Activated CD4-positive, alpha-beta T cell treated with anti-CD3 and anti-CD28 coated beads, Interleukin-2, amount 50 U/mL, for 16 hours (primary cell): ENCODE data around the gene ANKRD60.

Experiments
- DNase-seq: peaks from one replicate; pipeline ENCODE4 v3.0.0-alpha.2; 2020

Gene ANKRD60

DNA sequence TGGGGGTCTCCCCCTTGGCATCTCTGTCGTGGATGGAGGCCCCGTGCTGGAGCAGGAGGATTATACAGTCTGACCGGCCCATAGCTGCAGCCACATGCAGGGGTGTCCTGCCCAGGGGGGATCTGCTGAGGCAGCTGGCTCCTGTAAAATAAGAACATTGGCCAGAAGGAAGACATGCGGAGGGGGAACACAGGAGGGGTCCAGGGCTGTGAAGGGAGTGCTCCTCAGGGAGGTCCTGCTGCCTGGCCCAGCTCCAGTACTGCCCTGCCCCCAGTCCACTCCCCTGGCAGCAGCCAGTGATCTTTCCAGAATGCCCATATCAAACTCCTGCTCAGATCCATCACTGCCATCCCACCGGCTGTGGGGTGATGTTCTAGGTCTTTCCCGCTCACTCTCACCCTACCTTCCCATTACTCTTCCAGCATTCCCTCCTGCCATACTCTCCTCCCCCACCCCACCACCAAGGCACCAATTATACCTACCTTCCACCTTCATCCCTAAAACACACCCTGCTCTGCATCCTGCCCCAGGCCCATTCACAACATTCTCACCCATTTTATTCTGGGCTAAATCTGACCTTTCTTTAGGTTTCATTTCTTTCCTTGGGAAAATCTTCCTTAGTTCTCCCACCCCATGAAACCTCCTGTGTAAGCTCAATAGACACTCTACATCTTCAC lies 9.7 kb downstream of the ANKRD60 start:
- no peak for DNase-seq

DNA sequence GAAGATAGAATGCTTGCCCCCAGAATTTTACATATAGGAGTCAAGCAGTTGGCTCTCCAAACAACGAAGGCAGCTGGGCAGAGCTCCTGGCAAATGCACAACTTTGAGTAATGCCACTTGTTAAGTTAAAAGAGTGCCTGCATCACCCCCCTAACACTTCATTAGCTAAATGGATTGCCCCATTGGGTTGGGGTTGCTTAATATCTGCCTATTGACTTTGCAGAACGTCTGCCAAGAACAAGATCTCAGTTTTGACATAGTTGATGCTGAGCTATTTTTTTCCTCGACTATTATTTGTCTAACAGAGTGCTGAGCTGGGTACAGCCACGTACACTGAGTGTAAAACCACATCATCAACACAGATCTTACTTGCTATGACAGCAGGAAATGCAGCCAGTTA lies 12.1 kb downstream of the ANKRD60 start:
- DNase-seq = no peak

DNA sequence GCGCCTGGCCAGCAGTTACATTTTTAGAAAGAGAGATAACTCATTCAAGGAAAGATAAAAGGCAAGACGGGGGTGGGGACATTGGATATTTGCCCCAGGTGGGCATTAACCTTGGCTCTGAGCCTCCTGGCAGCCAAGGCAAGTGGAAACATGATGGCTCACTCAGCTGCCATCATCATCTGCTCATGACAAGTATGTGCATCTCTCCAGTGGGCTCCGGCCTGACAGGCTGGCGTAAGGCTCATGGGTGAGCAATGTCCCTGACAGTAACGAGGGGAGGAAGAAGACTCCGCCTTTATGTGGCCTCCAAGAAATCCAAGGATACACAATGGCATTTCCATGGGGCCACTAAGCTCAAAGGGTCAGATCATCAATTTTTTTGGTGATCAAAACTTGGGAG lies 13.3 kb downstream of the ANKRD60 start:
- DNase-seq = no peak

DNA sequence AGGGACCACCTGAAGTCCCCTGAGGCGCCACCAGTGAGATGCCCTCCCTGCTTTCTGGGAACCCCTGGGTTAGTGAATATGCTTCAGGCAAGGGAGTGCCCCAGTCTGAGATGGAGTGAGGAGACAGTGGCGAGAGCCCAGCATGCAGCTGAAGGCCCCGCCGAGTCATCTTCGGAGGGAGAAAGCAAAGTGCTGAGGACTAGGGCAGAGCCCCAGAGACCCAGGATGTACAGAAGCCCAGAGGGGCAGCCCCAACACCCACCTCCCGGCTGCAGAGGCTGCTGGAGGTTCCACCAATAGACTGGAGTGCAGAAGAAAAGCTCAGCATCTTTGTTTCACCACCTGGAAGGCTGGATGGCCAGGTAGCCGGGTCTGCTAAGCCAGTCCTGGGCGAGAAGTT lies 14.1 kb downstream of the ANKRD60 start:
- DNase-seq = no peak

DNA sequence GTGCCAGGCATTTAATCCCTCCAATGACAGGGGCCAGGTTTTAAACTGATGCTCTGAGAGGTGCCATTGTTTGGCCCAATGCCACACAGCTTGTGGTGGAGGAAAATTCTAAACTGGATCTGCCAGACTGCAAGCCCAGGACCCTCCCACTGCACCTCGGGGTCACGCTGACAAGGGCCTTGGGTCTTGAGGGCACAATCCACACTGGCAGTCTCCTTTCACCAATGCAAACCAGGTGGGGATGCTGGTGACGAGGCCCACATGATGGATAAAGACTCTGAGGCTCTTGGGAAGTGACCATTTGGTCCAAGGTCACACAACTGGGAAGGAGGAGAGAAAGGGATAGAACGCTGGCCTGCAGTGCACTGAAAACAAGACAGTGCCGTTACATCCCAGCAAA lies 14.7 kb downstream of the ANKRD60 start:
- no peak for DNase-seq

DNA sequence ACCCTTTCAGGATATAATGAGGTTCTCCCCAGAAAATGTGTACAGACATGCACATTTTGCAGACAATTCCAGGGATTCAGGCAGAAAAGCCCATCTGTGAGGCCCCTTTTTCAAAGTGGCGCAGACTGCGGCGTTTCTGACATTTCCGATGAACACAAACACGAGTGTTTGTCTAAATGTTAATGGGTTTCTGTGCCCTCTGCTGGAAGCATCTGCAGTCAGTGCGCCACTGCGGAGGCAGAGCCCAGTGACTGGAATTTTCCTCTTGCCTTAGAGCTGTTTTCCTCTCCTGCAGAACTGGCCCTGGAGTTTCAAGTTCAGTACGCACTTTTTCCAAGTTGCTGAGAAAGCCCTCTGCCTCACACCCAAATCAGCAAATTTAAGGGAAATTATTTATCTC lies 15.3 kb downstream of the ANKRD60 start:
- DNase-seq = no peak

DNA sequence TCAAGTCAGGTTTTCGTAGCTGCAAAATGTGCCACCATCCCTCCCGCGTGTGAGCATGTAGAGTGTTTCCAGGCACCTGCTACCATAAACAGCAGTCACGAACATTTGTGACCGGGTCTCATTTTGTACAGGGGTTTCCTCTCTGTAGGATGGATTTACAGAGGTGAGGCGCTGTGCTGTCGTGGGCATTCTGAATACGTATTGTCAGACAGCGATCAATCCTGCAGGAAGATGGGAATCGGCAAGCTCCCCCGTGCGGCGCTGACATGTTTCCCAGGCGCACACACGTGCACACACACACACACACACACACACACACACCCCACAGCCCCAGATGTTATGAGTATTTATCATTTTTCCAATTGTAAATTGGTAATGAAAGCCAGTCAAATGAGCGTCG lies 15.8 kb downstream of the ANKRD60 start:
- DNase-seq = no peak

DNA sequence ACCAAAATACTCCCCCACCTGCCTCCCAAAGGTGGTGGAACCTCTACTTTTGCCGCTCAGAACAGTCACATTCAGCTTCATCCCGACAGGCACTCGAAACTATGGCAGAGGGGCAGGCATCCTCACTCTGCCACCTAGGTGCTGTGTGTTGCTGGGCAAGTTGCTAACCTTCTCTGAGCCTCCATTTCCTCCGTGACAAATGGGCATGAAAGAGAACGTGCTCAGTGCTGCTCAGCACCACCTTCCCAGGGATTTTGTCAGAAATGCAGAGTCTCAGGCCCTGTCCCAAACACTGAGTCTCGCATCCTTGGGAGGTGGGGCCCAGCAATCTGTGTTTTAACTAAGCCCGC lies 18.1 kb downstream of the ANKRD60 start:
- no peak for DNase-seq

DNA sequence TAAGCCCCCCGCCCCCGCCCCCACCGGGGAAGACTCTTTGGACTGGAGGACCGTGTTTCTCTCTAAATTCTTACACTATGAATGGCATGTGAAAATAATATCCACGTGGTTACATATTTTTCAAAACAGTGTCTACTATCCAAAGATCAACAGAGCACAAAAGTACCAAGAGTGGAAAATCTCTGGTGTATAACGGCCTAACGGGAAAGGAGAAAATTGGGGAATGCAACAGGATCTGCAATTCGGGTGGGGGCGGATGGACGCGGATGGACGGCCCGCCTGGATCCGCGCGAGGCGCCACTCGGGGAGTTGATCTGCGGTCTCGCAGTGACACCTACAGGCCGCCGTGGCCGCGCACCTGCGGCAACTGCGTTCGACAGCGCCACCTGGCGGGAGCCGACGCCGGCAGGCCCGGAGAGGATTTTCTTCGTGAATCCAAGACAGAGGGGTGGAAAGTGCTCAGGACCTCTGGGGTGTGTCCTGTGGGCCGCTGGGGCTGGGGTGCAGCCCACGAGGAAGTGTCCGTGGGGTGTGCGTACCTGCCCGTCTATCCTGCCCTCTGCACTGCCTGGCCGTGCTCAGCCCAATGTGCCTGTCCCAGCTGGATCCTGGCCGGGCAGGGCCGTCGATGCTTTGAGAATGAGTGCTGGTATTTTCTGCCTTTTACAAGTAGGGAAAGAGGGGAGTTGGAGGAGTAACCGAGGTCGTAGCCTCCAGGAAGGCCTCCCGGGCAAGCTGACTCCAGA lies 18.6 kb downstream of the ANKRD60 start:
- peak; percentile 83 for DNase-seq

DNA sequence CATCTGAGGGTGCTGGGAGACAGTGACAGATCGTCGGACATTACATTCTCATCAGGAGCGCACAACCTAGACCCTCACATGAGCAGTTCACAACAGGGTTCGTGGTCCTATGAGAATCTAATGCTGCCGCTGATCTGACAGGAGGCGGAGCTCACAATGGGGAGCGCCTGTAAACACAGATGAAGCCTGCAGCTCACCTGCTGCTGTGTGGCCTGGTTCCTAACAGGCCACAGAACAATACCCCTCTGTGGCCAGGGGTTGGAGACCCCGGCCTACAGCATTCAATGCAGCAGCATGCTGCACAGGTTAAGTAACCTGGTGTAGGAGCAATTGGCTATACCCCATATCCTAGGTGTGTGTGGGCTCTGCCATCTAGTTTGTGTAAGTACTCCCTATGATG lies 19.5 kb downstream of the ANKRD60 start:
- no peak for DNase-seq

DNA sequence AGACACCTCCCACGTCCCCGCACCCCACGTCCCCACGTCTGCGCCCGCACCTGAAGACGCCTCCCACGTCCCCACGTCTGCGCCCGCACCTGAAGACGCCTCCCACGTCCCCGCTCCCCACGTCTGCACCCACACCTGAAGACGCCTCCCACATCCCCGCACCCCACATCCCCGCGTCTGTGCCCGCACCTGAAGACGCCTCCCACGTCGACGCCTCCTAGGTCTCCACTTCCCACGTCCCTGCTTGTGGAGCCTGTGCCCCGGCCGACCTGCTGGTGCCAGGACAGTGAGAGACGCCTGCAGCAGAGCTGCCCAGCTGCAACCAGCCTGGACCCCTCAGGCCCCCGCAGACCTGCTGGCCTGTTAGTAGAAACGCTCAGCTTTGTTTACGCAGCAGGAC lies 22.6 kb downstream of the ANKRD60 start:
- no peak for DNase-seq

DNA sequence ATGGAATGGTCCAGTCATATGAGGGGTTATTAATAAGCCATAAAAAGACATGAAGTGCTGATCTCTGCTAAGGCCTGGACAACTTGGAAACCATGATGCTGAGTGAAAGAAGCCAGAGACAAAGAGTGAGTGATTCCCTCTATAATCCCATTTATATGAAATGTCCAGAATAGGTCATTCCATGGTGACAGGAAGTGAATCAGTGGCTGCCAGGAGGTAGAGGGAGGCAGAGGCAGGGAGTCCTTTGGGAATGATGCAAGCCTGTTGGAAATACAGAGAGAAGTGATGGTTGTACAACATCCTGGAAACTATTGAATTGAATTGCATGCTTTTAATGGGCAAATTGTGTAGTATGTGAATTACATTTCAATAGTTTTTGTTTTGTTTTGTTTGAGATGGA lies 26.4 kb downstream of the ANKRD60 start:
- DNase-seq = no peak

DNA sequence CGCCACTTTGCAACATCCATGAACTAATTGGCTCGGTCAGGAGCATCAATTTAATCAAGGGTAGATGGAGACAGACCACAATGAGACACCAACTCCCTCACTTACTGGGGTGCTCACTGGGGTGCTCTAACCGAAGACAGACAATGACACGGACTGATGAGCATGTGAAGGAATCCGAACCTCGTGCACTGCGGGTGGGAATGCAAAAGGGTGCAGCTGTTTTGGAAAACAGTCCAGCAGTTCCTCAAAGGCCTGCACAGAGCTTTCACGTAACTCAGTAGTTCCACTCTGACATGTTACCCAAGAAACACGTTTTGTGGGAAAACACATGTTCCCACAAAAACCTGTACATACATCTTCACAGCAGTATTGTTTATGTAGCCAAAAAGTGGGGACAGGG lies 26.8 kb downstream of the ANKRD60 start:
- DNase-seq = no peak

DNA sequence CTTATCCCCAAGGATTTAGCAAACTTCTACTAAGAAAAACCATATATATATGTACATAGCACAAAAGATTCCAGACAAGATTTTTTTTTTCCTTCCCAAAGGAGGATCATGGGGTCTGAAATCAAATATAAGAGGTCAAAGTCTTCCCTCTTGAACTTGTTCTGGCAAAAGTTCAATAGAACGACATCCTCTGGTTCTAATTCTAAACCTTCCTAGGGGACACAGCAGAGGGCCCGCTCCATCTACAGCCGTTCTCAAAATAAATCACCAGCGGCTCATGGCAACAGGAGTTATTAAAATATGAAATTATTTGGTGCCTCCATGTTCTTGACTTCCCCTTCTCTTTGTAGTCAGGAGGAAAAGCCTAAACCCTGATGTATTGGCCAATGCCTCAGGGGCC lies 29.0 kb downstream of the ANKRD60 start:
- no peak for DNase-seq

DNA sequence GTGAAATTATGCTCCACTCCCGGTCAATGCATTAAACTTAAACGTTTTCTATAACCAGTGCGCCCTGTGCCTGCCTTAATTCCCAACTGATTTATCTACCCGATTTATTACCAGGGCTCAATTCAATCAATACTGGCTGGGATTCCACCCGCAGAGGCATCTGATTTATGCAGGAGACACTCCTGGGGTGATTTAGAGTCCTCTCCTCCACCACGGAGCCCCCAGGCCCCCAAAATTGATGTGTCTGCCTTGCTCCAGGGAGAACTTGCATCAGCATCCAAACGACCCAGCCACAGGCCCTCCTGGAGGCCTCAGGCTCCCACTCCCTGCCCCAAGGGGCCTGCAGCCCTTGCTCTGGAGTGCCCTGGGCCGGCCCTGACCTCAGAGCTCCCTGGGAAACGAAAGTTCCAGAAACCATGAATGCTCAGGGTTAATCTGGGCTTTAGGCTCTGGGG lies 29.5 kb downstream of the ANKRD60 start:
- no peak for DNase-seq

DNA sequence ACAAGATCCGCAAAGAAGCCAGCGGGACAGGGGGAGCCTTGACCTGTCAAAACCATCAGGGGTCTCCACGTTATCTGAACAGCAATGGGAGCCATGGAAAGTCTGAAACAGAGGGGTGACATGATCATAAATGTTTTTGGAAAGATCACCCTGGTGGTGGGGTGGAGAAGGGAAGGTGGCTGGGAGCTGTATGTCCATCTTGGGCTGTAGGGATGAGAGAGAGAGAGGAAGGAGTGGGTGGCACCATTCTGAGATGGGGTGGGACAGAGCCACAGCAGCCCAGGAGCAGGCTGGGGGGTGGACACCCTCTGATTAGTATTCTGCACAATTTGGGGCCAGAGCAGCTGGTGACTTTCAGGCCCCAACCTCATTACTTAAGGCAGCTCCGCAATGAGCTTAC lies 30.1 kb downstream of the ANKRD60 start:
- no peak for DNase-seq

DNA sequence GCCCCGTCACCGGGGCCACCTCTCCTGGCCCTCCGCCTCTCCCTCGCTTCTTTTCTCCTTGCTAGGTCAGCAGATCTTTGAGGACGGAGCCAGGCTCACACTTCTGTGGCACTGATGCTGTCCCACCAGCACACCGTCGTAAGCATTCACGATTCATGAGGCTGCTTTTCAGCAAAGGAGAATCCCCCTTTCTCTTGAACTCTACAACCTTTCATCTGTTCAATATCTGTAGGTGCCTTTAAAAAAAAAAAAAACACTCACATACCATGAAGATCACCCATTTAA lies 31.3 kb downstream of the ANKRD60 start:
- no peak for DNase-seq

DNA sequence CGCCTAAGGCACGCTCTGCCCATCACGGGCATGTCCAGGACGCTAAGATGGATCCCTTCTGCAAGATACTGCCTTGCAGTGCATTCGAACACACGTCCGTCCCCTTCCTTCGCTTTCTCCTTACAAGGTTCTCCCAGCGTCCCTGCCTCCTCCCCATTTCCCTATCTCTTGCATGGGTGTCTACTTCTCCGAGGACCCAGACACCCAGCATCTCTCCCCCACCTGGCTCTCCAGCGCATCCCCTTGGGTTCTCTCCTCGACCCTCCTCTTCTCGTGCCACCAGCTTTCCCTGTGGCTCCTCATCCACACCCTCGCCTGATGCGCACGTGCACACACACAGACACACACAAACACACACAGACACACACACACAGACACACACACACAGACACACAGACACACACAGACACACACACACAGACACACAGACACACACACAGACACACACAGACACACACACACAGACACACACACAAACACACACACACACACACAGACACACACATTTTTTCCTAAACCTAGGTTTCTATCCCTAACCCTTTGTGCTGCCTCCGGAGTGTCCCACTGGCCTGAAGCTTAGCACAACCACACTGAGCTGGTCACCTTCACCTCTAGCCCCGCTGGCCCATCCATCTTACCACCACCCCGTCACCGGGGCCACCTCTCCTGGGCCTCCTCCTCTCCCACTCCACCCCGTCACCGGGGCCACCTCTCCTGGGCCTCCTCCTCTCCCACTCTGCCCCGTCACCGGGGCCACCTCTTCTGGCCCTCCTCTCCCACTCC lies 31.9 kb downstream of the ANKRD60 start:
- no peak for DNase-seq

DNA sequence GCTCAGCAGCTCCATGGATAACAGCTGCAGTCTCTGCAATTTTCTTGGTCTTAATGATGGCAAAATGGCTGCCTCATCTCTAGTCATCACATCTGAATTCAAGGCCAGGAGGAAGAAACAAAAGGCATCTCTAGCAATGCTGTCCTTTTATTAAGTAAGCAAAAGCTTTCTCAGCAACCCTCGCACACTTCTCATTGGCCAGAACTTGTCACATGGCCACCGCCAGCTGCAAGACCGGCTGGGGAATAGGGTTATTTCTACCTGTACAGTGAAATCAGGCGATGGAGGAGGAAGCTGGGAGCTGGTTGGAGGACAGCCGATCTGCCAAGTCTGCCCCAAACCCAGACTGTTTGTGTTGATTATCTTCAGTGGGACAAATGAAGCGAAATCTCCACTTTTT lies 33.4 kb downstream of the ANKRD60 start:
- no peak for DNase-seq

DNA sequence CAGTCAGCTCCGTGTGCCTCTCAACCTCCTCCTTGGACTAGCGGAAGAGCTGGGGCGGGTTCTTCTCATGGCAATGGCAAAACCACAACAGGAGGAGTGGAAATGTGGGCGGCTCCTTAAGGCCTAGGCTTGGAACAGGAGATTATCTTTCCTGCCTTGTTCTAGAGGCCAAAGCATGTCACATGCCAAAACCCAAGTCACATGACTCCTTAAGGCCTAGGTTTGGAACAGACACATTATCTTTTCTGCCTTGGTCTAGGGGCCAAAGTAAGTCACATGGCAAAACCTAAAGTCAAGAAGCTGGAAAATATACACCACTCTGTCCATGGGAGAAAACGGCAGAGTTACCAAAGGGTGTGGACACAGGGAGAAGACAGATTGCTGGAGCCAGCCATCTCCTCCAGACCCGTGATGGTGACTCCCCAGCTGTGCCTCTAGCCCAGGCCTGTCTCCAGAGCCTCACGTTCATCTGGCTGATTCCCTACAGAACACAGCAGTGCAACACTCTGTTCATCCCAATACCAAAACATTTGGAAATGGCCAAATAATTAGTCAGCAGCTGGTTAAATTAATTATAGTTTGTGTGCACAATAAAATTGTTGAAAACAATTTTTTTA lies 34.2 kb downstream of the ANKRD60 start:
- no peak for DNase-seq

DNA sequence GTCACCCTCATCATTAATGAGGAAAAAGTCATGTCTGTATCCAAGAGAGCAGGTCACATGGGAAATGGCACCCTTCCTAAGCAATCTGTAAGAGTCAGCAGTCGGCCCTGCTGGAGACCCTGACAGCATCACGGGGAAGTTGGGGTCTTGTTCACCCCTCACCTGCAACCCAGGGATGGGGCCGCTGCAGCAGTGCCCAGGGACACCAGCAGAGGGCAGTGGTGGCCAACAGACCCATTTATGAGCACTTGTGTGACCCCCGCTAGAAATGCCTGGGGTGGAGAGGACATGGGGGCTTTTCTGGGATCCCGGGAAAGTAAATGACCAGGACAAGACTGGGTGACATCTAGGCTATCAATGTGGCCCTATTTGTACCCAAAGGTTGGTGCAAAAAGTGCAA lies 35.9 kb downstream of the ANKRD60 start:
- DNase-seq = no peak

DNA sequence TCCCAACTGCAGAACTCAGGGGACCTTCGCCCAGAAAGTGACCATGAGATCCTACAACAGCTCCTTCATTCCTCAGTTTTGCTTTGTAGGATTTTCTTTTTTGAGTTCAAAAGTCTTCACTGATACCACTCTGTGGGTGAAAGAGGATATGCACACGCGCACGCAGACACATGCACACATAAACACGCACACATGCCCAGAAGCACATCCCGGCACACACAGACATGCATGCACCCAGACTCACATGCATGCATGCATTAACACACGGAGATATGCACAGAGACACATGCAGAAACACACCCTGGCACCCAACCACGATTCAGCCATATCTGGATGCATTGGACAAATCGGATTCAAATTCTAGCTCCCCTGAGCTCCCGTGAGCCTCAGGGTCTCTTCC lies 36.4 kb downstream of the ANKRD60 start:
- DNase-seq = no peak

DNA sequence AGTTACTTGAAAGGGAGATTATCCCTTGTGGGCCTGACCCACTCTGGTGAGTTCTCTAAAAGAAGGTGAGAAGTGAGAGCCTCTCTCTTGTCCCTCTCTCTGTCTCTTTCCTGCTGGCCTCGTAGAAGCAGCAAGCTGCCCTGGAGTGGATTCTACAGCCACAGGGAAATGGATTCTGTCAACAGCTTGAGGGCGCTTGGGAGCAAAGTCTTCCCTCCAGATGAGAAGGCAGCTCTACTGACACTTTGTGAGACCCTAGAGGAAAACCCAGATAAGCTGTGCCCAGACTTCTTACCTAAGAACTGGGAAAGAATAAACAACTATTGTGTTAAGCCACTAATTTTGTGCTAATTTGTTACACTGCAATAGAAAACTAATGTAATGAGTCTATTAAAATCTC lies 39.9 kb downstream of the ANKRD60 start:
- no peak for DNase-seq

DNA sequence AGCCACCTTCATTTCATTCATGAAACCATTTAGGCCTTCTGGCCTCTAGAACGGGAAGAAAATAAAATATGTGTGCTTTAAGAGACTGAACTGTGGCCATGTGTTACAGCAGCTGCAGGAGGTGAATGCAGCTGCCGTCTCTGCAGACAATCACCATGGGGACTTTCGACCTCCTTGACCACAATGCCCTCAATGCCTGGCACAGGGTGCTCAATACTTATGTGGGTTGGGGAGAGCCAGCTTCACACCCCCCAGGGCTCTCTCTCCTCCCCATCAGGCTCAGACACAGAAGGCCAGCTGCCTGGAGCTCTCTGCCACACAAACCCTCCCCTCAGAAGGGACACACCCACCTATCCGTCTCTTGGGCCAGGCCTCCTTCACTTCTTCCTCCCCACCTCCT lies 43.5 kb downstream of the ANKRD60 start:
- DNase-seq = no peak
